Inferior parietal cortex (tissue), 1 donor: ENCODE data around the gene STARD13.

Experiments used
- DNase-seq: peaks from one replicate; pipeline ENCODE4 v3.0.0-alpha.2; 2016; ENCODE audit errors: extremely low spot score

Gene STARD13

GRCh38 chr13:33144358-33144784 lies 141.2 kb downstream of the STARD13 start:
- no peak for DNase-seq

- DNase-seq = no peak
These were observed 145.6 kb downstream of the STARD13 start for GRCh38 chr13:33139780-33140535.

- no peak for DNase-seq
These were observed 146.4 kb downstream of the STARD13 start for GRCh38 chr13:33139184-33139583.

GRCh38 chr13:33138441-33138840 lies 147.1 kb downstream of the STARD13 start:
- peak; percentile 34 for DNase-seq

GRCh38 chr13:33137721-33138120 lies 147.8 kb downstream of the STARD13 start:
- DNase-seq = no peak

GRCh38 chr13:33135097-33135496 lies 150.5 kb downstream of the STARD13 start:
- DNase-seq = no peak

- DNase-seq = no peak
These were observed 151.3 kb downstream of the STARD13 start for GRCh38 chr13:33134213-33134612.

GRCh38 chr13:33132644-33133440 lies 152.7 kb downstream of the STARD13 start:
- DNase-seq = no peak

- no peak for DNase-seq
These were observed 155.7 kb downstream of the STARD13 start for GRCh38 chr13:33129886-33130285.

- no peak for DNase-seq
These were observed 156.3 kb downstream of the STARD13 start for GRCh38 chr13:33129094-33129832.

- DNase-seq = no peak
These were observed 157.4 kb downstream of the STARD13 start for GRCh38 chr13:33128134-33128533.

- no peak for DNase-seq
These were observed 158.5 kb downstream of the STARD13 start for GRCh38 chr13:33127009-33127551.

- DNase-seq = no peak
These were observed 159.6 kb downstream of the STARD13 start for GRCh38 chr13:33125821-33126570.

GRCh38 chr13:33123066-33123859 lies 162.3 kb downstream of the STARD13 start:
- peak; percentile 41 for DNase-seq

- no peak for DNase-seq
These were observed 165.6 kb downstream of the STARD13 start for GRCh38 chr13:33119856-33120543.

GRCh38 chr13:33119022-33119781 lies 166.4 kb downstream of the STARD13 start:
- no peak for DNase-seq

- DNase-seq = no peak
These were observed 169.1 kb downstream of the STARD13 start for GRCh38 chr13:33116321-33117010.

GRCh38 chr13:33115274-33115673 lies 170.3 kb downstream of the STARD13 start:
- no peak for DNase-seq
